Testis (tissue), 3 donors: ENCODE results near the gene CNOT10. TPM values are rescaled to one million over a fixed set of nuclear protein-coding genes. Genes with fewer than 3 reads are reported as not detected.

Experiments used
- DNase-seq: peaks from one replicate; pipeline ENCODE4 v3.0.0-alpha.2; 2019
- H3K27ac ChIP-seq, 2 donors: fragments of 200-600 bp; sonication (generic); one replicate each; pipeline ENCODE4 v1.5.1; 2019
- H3K27me3 ChIP-seq: fragments of 200-600 bp; sonication (generic); one replicate; pipeline ENCODE4 v1.5.1; 2019
- H3K36me3 ChIP-seq: fragments of 200-600 bp; sonication (generic); one replicate; pipeline ENCODE4 v1.5.1; 2017; ENCODE audit warnings: low read depth; ENCODE audit errors: missing control alignments
- H3K4me1 ChIP-seq: fragments of 200-600 bp; sonication (generic); one replicate; pipeline ENCODE4 v1.5.1; 2019
- H3K4me3 ChIP-seq, 2 donors: fragments of 200-600 bp; sonication (generic); one replicate each; pipeline ENCODE4 v1.5.1; 2017 to 2019
- H3K9me3 ChIP-seq: fragments of 200-600 bp; sonication (generic); one replicate; pipeline ENCODE4 v1.5.1; 2017
- CTCF ChIP-seq, 3 experiments: fragments of 450-650 bp in 2 of 3; fragments of 200-600 bp in 1 of 3; sonication (generic) in 1 of 3; IDR thresholded peaks; one replicate each; pipeline ENCODE4 v1.5.1; 2016 to 2019; ENCODE audit warnings: antibody characterized with exemption in 3 of 3, mild to moderate bottlenecking in 2 of 3, moderate library complexity in 1 of 3
- POLR2A ChIP-seq: fragments of 450-650 bp; IDR thresholded peaks from one replicate; pipeline ENCODE4 v1.6.1; 2017; ENCODE audit warnings: antibody characterized with exemption, mild to moderate bottlenecking, moderate library complexity
- WGBS, 2 donors: methylation state at CpG; one replicate each; pipeline ENCODE4 v1.1.5; 2018; 5-methylcytosine and 5-hydroxymethylcytosine counted together
- intact Hi-C: fragments of 100-400 bp; cut with DNase I; formaldehyde crosslinking; loops from one replicate; pipeline ENCODE4 v1.15.1; 2023; ENCODE audit warnings: low total_unique reads
- polyA plus RNA-seq: library from polyadenylated mRNA; stranded (reverse); fragments of 350-450 nt; fragmentation: Illumina TruSeq; extraction: RNeasy Lipid Tissue Mini Kit (QIAGEN cat#74804); gene quantifications from one replicate; pipeline ENCODE4 v1.2.3, GENCODE V29; 2014; ENCODE audit warnings: low read depth, low replicate concordance; ENCODE audit not compliant: insufficient read depth
- total RNA-seq, 2 donors: library from RNA; depleted of rRNA; stranded (reverse); fragments of >200 nt; gene quantifications; one replicate each; pipeline ENCODE4 v1.2.3, GENCODE V29; 2016

Gene CNOT10
- total and polyA plus RNA-seq, 3 donors from 2014 or later: 56.4 to 100 (median 65.2) TPM

DNA sequence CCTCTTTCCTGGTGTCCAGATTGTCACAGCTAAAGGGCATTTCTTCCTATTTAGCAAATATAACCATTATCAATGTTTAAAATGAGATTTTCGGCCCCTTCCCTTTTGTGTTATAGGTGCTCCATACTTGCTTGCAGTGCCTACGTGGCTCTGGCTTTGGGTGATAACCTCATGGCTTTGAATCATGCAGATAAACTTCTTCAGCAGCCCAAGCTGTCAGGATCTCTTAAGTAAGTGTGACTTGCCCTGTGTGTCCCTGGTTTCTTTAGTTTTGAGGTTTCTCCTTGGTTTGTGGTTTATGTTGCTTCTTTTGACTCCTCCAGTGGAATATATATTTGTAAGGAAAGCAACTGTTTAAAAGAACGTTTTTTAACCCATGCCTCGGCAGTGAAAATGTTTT lies 74.4 kb downstream of the CNOT10 start:
- Histone ChIP-seq H3K36me3 (no peaks in the 10 kb centered on the region), H3K27me3 (no peaks in the 10 kb centered on the region), H3K4me1 (no peaks in the 10 kb centered on the region), H3K9me3 (no peaks in the 10 kb centered on the region), H3K27ac (no peak overlapping the region), H3K4me3 (no peak overlapping the region)
- intact Hi-C loops: no loop called here
- DNase-seq: no peak
- WGBS, 2 donors: 83 to 84% methylated on average over 4 of the region's 4 CpGs
- TF ChIP-seq CTCF (IDR thresholded peaks at IDR 0.05) (no peak), POLR2A (no peak)

GRCh38 chr3:32764481-32764880 lies 79.5 kb downstream of the CNOT10 start:
- TF ChIP-seq CTCF (IDR thresholded peaks at IDR 0.05) (no peak), POLR2A (no peak)
- no peak for DNase-seq
- Histone ChIP-seq H3K4me3 (no peak overlapping the region), H3K27ac (no peak overlapping the region), H3K4me1 (no peaks in the 10 kb centered on the region), H3K9me3 (no peaks in the 10 kb centered on the region), H3K27me3 (no peaks in the 10 kb centered on the region), H3K36me3 (no peaks in the 10 kb centered on the region)
- intact Hi-C loops: no loop called here
- WGBS, 2 donors: 88 to 94% methylated on average over 8 of the region's 8 CpGs

GRCh38 chr3:32778389-32778788 lies 93.4 kb downstream of the CNOT10 start:
- no peak overlapping the region for H3K4me3 ChIP-seq
- DNase-seq: no peak
- intact Hi-C loops: no loop called here

GRCh38 chr3:32780071-32780734 lies 95.2 kb downstream of the CNOT10 start:
- peak overlapping the region; percentile 52 to 62 for H3K4me3 ChIP-seq
- H3K4me1 ChIP-seq: peaks cover 4% of the 10 kb centered on the region
- H3K27me3 ChIP-seq: no peaks in the 10 kb centered on the region
- H3K9me3 ChIP-seq: no peaks in the 10 kb centered on the region
- H3K27ac ChIP-seq: no peak overlapping the region
- TF ChIP-seq POLR2A (no peak), CTCF (IDR thresholded peaks at IDR 0.05) (no peak)
- H3K36me3 ChIP-seq: no peaks in the 10 kb centered on the region
- WGBS, 2 donors: 77% methylated on average over 10 of the region's 10 CpGs
- DNase-seq: no peak
- intact Hi-C loops: no loop called here

More at GRCh38 chr3:32778389-32778788, 93.4 kb downstream of the CNOT10 start:
- no peaks in the 10 kb centered on the region for H3K9me3 ChIP-seq
- H3K27ac ChIP-seq: no peak overlapping the region
- no peaks in the 10 kb centered on the region for H3K27me3 ChIP-seq
- TF ChIP-seq CTCF (IDR thresholded peaks at IDR 0.05) (no peak), POLR2A (no peak)
- no peaks in the 10 kb centered on the region for H3K36me3 ChIP-seq
- H3K4me1 ChIP-seq: peaks cover 4% of the 10 kb centered on the region
- 97 to 98% methylated on average over 4 of the region's 4 CpGs for WGBS, 2 donors

DNA sequence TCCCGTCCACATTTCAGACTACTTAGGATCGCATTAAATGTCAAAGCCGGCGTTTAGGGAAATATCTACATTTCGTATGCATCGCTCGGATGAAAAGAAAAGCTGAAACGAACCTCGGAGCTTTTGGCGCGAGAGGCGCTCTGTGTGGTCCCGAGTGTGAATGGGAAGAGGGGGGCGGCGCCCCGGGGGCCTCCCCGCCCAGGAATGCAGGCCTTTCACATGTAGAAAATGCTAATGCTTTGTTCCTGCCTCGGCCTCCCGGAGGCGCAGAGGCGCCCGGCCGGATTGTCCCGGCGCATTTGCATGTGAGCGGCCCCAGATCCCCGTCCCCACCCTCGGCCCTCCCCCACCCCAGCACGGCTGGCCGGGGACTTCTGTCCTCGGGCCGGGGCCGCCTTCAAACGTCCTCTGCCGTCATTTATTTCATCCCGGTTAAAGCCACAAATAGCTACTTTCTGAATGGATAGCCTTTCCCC lies 95.8 kb downstream of the CNOT10 start:
- no peak for TF ChIP-seq CTCF (IDR thresholded peaks at IDR 0.05)
- no peak for TF ChIP-seq POLR2A
- DNase-seq: peak; percentile 48
- intact Hi-C loops: no loop called here
- Histone ChIP-seq H3K27me3 (no peaks in the 10 kb centered on the region), H3K27ac (no peak overlapping the region), H3K4me1 (peaks cover 4% of the 10 kb centered on the region), H3K9me3 (no peaks in the 10 kb centered on the region), H3K36me3 (no peaks in the 10 kb centered on the region), H3K4me3 (peak overlapping the region; percentile 52 to 62)
- WGBS, 2 donors: 4% methylated on average over 27 to 31 of the region's 36 CpGs
